CD4-positive, alpha-beta T cell (primary cell): ENCODE data around the gene CLEC18B. TPM values are rescaled to one million over a fixed set of nuclear protein-coding genes. Genes with fewer than 3 reads are reported as not detected.
"Not testable (repeated sequence)": the region's sequence is repeated elsewhere in the genome, so short reads cannot be mapped to it uniquely, and the experiment has no call there.

ENCODE experiments used
- ATAC-seq: fragments of 200-7000 bp; cut with Tn5 transposase; one replicate; pipeline ENCODE4 v1.10.0; 2022; ENCODE audit warnings: mild to moderate bottlenecking; ENCODE audit not compliant: poor library complexity
- CTCF ChIA-PET: fragments of 350-600 bp; sonication (Branson Sonifier 250); formaldehyde crosslinking; loops from one replicate; lab custom pipeline; 2021; ENCODE audit warnings: antibody characterized with exemption, inconsistent platforms; lab: Charles Lee
- POLR2A ChIA-PET: fragments of 350-600 bp; sonication (Branson Sonifier 250); formaldehyde crosslinking; loops from one replicate; lab custom pipeline; 2021; ENCODE audit warnings: antibody characterized with exemption, inconsistent platforms; lab: Charles Lee
- DNase-seq, 14 experiments: peaks; one replicate each; pipeline ENCODE4 v3.0.0-alpha.2; 2013 to 2020; ENCODE audit warnings: mixed read lengths in 2 of 14
- H3K27ac ChIP-seq, 2 donors: one replicate each; pipeline versions ENCODE4 v1.5.1 to v1.7.0; 2013; ENCODE audit warnings: low read length in 2 of 2, low read depth in 1 of 2, mild to moderate bottlenecking in 1 of 2
- H3K27me3 ChIP-seq, 2 experiments: 1 replicate in 1 of 2; 2 replicates in 1 of 2; pipeline versions ENCODE4 v1.6.1 to v1.7.0; 2013; ENCODE audit warnings: low read length in 2 of 2, control low read depth in 1 of 2, mild to moderate bottlenecking in 1 of 2, moderate library complexity in 1 of 2; ENCODE audit not compliant: insufficient read depth in 2 of 2, control insufficient read depth in 1 of 2
- H3K36me3 ChIP-seq: one replicate; pipeline ENCODE4 v1.6.1; 2013; ENCODE audit warnings: low read length, control low read depth; ENCODE audit not compliant: insufficient read depth
- H3K4me1 ChIP-seq: one replicate; pipeline ENCODE4 v1.6.1; 2013; ENCODE audit warnings: low read length, control low read depth; ENCODE audit not compliant: insufficient read depth
- H3K4me3 ChIP-seq: one replicate; pipeline ENCODE4 v1.5.1; 2013; ENCODE audit warnings: mild to moderate bottlenecking, low read length, moderate library complexity
- H3K9me3 ChIP-seq, 2 experiments: 1 replicate in 1 of 2; 2 replicates in 1 of 2; pipeline versions ENCODE4 v1.6.1 to v1.7.0; 2013; ENCODE audit warnings: low read length in 2 of 2, mild to moderate bottlenecking in 2 of 2, control low read depth in 1 of 2, moderate library complexity in 1 of 2; ENCODE audit not compliant: control insufficient read depth in 1 of 2, insufficient read depth in 1 of 2
- H3K27ac Mint-ChIP-seq: one replicate; pipeline ENCODE4 v1.8.0; 2020; ENCODE audit warnings: mixed read lengths
- H3K27me3 Mint-ChIP-seq: one replicate; pipeline ENCODE4 v1.8.0; 2021; ENCODE audit warnings: mixed read lengths
- H3K36me3 Mint-ChIP-seq: one replicate; pipeline ENCODE4 v1.8.0; 2021; ENCODE audit warnings: low read depth, mixed read lengths
- H3K4me1 Mint-ChIP-seq: one replicate; pipeline ENCODE4 v1.8.0; 2021; ENCODE audit warnings: low read depth, mixed read lengths
- H3K4me3 Mint-ChIP-seq: one replicate; pipeline ENCODE4 v1.8.0; 2020; ENCODE audit warnings: mild to moderate bottlenecking, mixed read lengths
- H3K9me3 Mint-ChIP-seq: one replicate; pipeline ENCODE4 v1.8.0; 2020; ENCODE audit warnings: mixed read lengths
- intact Hi-C, 2 experiments: fragments of 100-400 bp; cut with DNase I in 1 of 2; cut with micrococcal nuclease in 1 of 2; formaldehyde crosslinking; loops; one replicate each; pipeline versions ENCODE4 v1.15.1 to v1.9.0; 2023 to 2025; cut with DNase I, micrococcal nuclease
- total RNA-seq, 174 experiments: library from RNA in 2 of 174; stranded (reverse) in 2 of 174; gene quantifications; one replicate each; pipeline ENCODE4 v1.2.3 and lab custom pipeline; 2021 to 2026

The CLEC18B gene
- total RNA-seq, 2 experiments from 2014 or later, result 1.1 TPM

- H3K27ac ChIP-seq, H3K36me3 Mint-ChIP-seq, H3K4me1 ChIP-seq, H3K27ac Mint-ChIP-seq, intact Hi-C loops, H3K27me3 Mint-ChIP-seq, H3K4me3 ChIP-seq, CTCF ChIA-PET, H3K9me3 ChIP-seq, ATAC-seq, POLR2A ChIA-PET, H3K9me3 Mint-ChIP-seq, H3K4me3 Mint-ChIP-seq, H3K4me1 Mint-ChIP-seq, H3K27me3 ChIP-seq, DNase-seq, H3K36me3 ChIP-seq: not testable (repeated sequence)
Measured at GRCh38 chr16:74394131-74394530, 27.1 kb downstream of the CLEC18B start.

GRCh38 chr16:74391454-74392050, 29.7 kb downstream of the CLEC18B start:
- CTCF ChIA-PET, H3K9me3 Mint-ChIP-seq, H3K36me3 Mint-ChIP-seq, H3K27me3 Mint-ChIP-seq, DNase-seq, H3K4me3 ChIP-seq, intact Hi-C loops, H3K4me3 Mint-ChIP-seq, H3K27ac Mint-ChIP-seq, H3K4me1 ChIP-seq, H3K27me3 ChIP-seq, ATAC-seq, H3K9me3 ChIP-seq, H3K36me3 ChIP-seq, H3K4me1 Mint-ChIP-seq, POLR2A ChIA-PET, H3K27ac ChIP-seq: not testable (repeated sequence)

- H3K27ac Mint-ChIP-seq, H3K4me3 Mint-ChIP-seq, H3K4me1 ChIP-seq, ATAC-seq, H3K27me3 Mint-ChIP-seq, H3K4me3 ChIP-seq, H3K27ac ChIP-seq, POLR2A ChIA-PET, H3K27me3 ChIP-seq, H3K36me3 Mint-ChIP-seq, CTCF ChIA-PET, H3K4me1 Mint-ChIP-seq, DNase-seq, H3K36me3 ChIP-seq, H3K9me3 ChIP-seq, H3K9me3 Mint-ChIP-seq, intact Hi-C loops: not testable (repeated sequence)
Measured at GRCh38 chr16:74382339-74383034, 38.8 kb downstream of the CLEC18B start.

- H3K27me3 ChIP-seq, H3K4me3 ChIP-seq, H3K9me3 Mint-ChIP-seq, ATAC-seq, DNase-seq, H3K4me1 ChIP-seq, H3K4me3 Mint-ChIP-seq, H3K36me3 ChIP-seq, H3K27ac ChIP-seq, intact Hi-C loops, H3K4me1 Mint-ChIP-seq, H3K27me3 Mint-ChIP-seq, H3K9me3 ChIP-seq, H3K36me3 Mint-ChIP-seq: not testable (repeated sequence)
- peak overlapping the region; percentile 69 for H3K27ac Mint-ChIP-seq
- POLR2A ChIA-PET, result interaction anchor here (0.6 kb wide), 1 partner anchor 17 kb away, joined by 4 read pairs; no protein-coding TSS in a partner anchor
- CTCF ChIA-PET, result interaction anchor here (0.5 kb wide), 1 partner anchor 19 kb away, joined by 3 read pairs; no protein-coding TSS in a partner anchor
Measured at GRCh38 chr16:74373847-74374184, 47.5 kb downstream of the CLEC18B start.
